SK-N-SH treated with all-trans-retinoic acid at 6 μM for 48 hours (cell line): ENCODE measurements around the gene FLNC.

Experiments used
- ATAC-seq: fragments of 200-7000 bp; cut with Tn5 transposase; 3 replicates; pipeline ENCODE4 v1.9.1; 2020; ENCODE audit warnings: mild to moderate bottlenecking, moderate library complexity
- ARNTL ChIP-seq: fragments of 450-650 bp; formaldehyde crosslinking; IDR thresholded peaks from 2 replicates; pipeline ENCODE4 v1.5.0; 2020; ENCODE audit warnings: low read depth, mild to moderate bottlenecking, moderate library complexity, borderline replicate concordance
- BACH2 ChIP-seq: fragments of 250-450 bp; sonication (Bioruptor Pico); IDR thresholded peaks from 2 replicates; pipeline ENCODE4 v1.9.0; 2021; ENCODE audit warnings: mild to moderate bottlenecking, borderline replicate concordance
- CREB5 ChIP-seq: fragments of 250-450 bp; sonication (Bioruptor Pico); IDR thresholded peaks from 2 replicates; pipeline ENCODE4 v1.5.1; 2020; ENCODE audit warnings: low read depth, mild to moderate bottlenecking, moderate library complexity
- CSDC2 ChIP-seq: fragments of 250-450 bp; sonication (Bioruptor Pico); IDR thresholded peaks from 2 replicates; pipeline ENCODE4 v1.5.0; 2020; ENCODE audit warnings: mild to moderate bottlenecking, moderate library complexity
- ESRRG ChIP-seq: fragments of 250-450 bp; sonication (Bioruptor Pico); IDR thresholded peaks from 2 replicates; pipeline ENCODE4 v1.6.1; 2021; ENCODE audit warnings: mild to moderate bottlenecking
- GLIS3 ChIP-seq: fragments of 250-450 bp; sonication (Bioruptor Pico); IDR thresholded peaks from 2 replicates; pipeline ENCODE4 v1.5.0; 2020; ENCODE audit warnings: mild to moderate bottlenecking, moderate library complexity
- ISL1 ChIP-seq: fragments of 250-450 bp; sonication (Bioruptor Pico); IDR thresholded peaks from 2 replicates; pipeline ENCODE4 v2.1.2; 2022; ENCODE audit warnings: mild to moderate bottlenecking, moderate library complexity
- OSR1 ChIP-seq: fragments of 250-450 bp; sonication (Bioruptor Pico); IDR thresholded peaks from 2 replicates; pipeline ENCODE4 v1.8.0; 2022; ENCODE audit warnings: moderate library complexity, mild to moderate bottlenecking, inconsistent platforms
- RARB ChIP-seq: fragments of 250-450 bp; sonication (Bioruptor Pico); IDR thresholded peaks from 2 replicates; pipeline ENCODE4 v1.8.0; 2021; ENCODE audit warnings: mild to moderate bottlenecking, moderate library complexity
- SNAI2 ChIP-seq: fragments of 250-450 bp; sonication (Bioruptor Pico); IDR thresholded peaks from 2 replicates; pipeline ENCODE4 v1.5.0; 2020; ENCODE audit warnings: mild to moderate bottlenecking, moderate library complexity
- TOX ChIP-seq: fragments of 250-450 bp; sonication (Bioruptor Pico); IDR thresholded peaks from 2 replicates; pipeline ENCODE4 v1.8.0; 2021; ENCODE audit warnings: mild to moderate bottlenecking, moderate library complexity, borderline replicate concordance
- TSHZ2 ChIP-seq: fragments of 250-450 bp; sonication (Bioruptor Pico); IDR thresholded peaks from 2 replicates; pipeline ENCODE4 v1.5.0; 2020; ENCODE audit warnings: mild to moderate bottlenecking, moderate library complexity
- ZFP30 ChIP-seq: fragments of 450-650 bp; formaldehyde crosslinking; IDR thresholded peaks from 2 replicates; pipeline ENCODE4 v1.5.0; 2022; ENCODE audit warnings: mild to moderate bottlenecking, moderate library complexity
- ZNF565 ChIP-seq: fragments of 450-650 bp; formaldehyde crosslinking; conservative IDR thresholded peaks from 2 replicates; pipeline ENCODE4 v1.5.0; 2020; ENCODE audit warnings: low read depth, mild to moderate bottlenecking, moderate library complexity
- ZNF8 ChIP-seq: fragments of 450-650 bp; formaldehyde crosslinking; IDR thresholded peaks from 2 replicates; pipeline ENCODE4 v1.5.0; 2020; ENCODE audit warnings: mild to moderate bottlenecking, moderate library complexity
- TF ChIP-seq, protein P1 (sequence below): fragments of 250-450 bp; sonication (Bioruptor Pico); IDR thresholded peaks from 2 replicates; pipeline ENCODE4 v1.8.0; 2020; ENCODE audit warnings: mild to moderate bottlenecking, moderate library complexity, borderline replicate concordance

The FLNC gene

GRCh38 chr7:128878226-128879105 is 48.3 kb downstream of the FLNC start:
- ATAC-seq = no peak
- no peak for TF ChIP-seq ISL1
- no peak for TF ChIP-seq RARB (CRISPR knock-in tag)

DNA sequence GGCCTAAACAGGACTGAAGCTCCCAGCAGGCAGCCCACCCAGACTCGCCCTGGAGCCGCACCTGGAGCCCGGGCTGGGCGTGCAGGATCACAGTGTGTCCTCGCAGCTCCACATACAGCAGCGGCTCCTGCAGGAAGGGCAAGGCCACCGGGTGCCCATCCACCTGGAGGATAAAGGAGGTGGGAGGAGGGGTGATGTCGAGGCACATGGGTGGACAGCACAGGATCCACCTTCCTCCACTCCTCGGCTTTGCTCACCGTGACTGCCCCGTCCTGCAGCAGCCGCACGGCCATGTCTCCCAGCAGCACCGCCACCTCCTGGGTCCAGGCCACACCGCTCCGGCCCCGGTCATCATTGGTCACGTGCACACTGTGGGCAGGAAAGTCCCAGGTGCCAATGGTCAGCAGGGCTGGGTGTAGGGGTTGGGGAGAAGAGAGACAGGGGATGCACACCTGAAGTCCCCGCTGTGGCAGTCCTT is 49.3 kb downstream of the FLNC start:
- TF ChIP-seq RARB (CRISPR knock-in tag) (no peak), ZNF8 (CRISPR knock-in tag) (no peak), OSR1 (CRISPR knock-in tag) (no peak), GLIS3 (CRISPR knock-in tag) (no peak)
- no peak for ATAC-seq

DNA sequence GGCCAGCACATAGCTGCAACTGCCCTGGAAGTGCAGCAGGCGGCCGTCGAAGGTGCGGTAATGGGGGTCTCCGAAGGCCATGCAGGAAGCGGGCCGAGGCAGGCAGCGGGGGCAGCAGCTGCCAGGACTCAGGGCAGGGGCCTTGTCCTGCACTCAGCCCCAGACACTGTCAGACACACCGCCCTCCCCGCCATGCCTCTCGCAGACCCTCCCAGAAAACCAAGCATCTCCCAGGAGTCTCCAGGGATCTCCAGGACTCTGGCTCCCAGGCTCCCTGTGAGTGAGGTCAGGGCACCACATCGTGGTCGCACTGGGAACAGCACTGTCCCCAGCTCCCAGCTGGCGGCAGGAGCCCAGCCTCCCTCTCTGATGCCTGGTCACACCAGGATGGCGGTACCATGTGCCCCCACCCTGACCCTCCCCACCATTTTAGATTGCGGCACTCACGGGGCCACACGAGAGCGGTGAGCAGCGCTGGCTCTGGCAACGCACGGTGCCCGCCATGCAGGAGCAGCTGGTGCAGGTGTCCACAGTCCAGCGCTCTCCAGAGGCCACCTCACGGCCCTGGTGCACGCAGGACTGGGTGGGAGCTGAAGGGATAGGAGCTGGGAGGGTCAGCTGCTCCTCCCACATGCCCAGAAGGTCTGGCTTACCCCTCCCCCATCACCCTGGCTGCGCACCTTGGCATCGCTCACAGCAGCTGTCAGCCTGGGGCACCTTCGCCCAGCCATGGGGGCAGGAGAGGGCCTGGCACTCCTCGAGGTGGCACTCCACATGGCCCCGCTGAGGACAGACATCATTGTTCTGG is 49.9 kb downstream of the FLNC start:
- ATAC-seq = peak; percentile 93
- no peak for TF ChIP-seq GLIS3 (CRISPR knock-in tag)
- TF ChIP-seq ZNF565 (CRISPR knock-in tag) = no peak
- TF ChIP-seq, protein P1, sequence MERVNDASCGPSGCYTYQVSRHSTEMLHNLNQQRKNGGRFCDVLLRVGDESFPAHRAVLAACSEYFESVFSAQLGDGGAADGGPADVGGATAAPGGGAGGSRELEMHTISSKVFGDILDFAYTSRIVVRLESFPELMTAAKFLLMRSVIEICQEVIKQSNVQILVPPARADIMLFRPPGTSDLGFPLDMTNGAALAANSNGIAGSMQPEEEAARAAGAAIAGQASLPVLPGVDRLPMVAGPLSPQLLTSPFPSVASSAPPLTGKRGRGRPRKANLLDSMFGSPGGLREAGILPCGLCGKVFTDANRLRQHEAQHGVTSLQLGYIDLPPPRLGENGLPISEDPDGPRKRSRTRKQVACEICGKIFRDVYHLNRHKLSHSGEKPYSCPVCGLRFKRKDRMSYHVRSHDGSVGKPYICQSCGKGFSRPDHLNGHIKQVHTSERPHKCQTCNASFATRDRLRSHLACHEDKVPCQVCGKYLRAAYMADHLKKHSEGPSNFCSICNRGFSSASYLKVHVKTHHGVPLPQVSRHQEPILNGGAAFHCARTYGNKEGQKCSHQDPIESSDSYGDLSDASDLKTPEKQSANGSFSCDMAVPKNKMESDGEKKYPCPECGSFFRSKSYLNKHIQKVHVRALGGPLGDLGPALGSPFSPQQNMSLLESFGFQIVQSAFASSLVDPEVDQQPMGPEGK (CRISPR knock-in tag) = no peak
- TF ChIP-seq ARNTL (CRISPR knock-in tag) = no peak
- no peak for TF ChIP-seq ESRRG (CRISPR knock-in tag)
- no peak for TF ChIP-seq ISL1
- no peak for TF ChIP-seq OSR1 (CRISPR knock-in tag)
- TF ChIP-seq CSDC2 (CRISPR knock-in tag) = no peak
- TF ChIP-seq, all 23 proteins: peak for 0

DNA sequence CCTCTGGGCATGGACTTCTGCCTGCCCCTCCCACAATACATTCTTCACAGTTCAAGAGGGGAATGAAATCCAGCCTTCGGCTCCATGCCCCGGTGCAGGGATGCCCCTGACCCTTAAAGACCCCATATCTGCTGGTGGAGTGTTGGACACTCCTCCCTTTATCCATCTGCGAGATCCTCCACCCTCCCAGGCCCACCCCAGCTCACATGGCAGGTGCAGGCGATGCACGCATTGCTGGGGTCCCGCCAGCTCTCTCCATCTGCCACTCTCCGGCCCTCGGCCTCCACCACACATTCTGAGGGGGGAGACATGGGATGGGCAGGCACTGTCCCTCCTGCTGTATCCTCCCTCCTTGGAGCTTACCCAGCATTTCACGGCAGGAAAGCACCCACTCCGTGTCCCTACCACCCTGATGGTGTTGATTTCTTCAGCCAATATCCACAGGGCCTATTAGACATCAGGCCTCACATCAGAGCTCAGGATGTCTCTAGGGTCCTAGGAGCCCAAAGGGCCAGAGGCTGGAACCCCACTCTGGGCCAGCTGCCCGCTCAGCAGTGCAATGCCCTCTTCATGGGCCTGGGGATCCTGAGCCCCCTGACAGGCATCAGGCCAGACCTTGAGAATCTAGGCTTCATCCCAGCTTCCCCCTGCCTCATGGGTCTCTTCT is 50.7 kb downstream of the FLNC start:
- ATAC-seq = no peak
- TF ChIP-seq TSHZ2 (CRISPR knock-in tag) = no peak
- TF ChIP-seq GLIS3 (CRISPR knock-in tag) = no peak
- no peak for TF ChIP-seq ARNTL (CRISPR knock-in tag)
- no peak for TF ChIP-seq OSR1 (CRISPR knock-in tag)
- no peak for TF ChIP-seq ESRRG (CRISPR knock-in tag)
- TF ChIP-seq ZNF8 (CRISPR knock-in tag) = no peak
- no peak for TF ChIP-seq CSDC2 (CRISPR knock-in tag)
- TF ChIP-seq SNAI2 (CRISPR knock-in tag) = no peak
- TF ChIP-seq BACH2 = no peak
- no peak for TF ChIP-seq CREB5 (CRISPR knock-in tag)

- no peak for TF ChIP-seq TOX
- TF ChIP-seq ZFP30 (CRISPR knock-in tag) = no peak
- TF ChIP-seq SNAI2 (CRISPR knock-in tag) = no peak
- ATAC-seq = no peak
These were observed 51.4 kb downstream of the FLNC start for GRCh38 chr7:128881458-128882125.
